OCI-LY1 (cell line): ENCODE results near the gene CEP20.

Experiments
- H2AFZ ChIP-seq: fragments of 200-600 bp; sonication (generic), shearing (Covaris generic); 2 replicates; pipeline ENCODE4 v1.6.0; 2014; ENCODE audit warnings: antibody characterized with exemption, mild to moderate bottlenecking, low read length
- H3F3A ChIP-seq: fragments of 200-600 bp; sonication (generic), shearing (Covaris generic); 2 replicates; pipeline ENCODE4 v1.6.0; 2014; ENCODE audit warnings: mild to moderate bottlenecking, antibody characterized with exemption, low read length, moderate library complexity; ENCODE audit not compliant: insufficient read depth
- H3K27ac ChIP-seq: fragments of 200-600 bp; sonication (generic); 2 replicates; pipeline ENCODE4 v1.5.1; 2014; ENCODE audit warnings: low read length, mixed run types, mild to moderate bottlenecking, low read depth; ENCODE audit not compliant: poor library complexity, severe bottlenecking
- H3K27me3 ChIP-seq: fragments of 200-600 bp; sonication (generic); 2 replicates; pipeline ENCODE4 v1.6.0; 2014; ENCODE audit warnings: antibody characterized with exemption, mild to moderate bottlenecking, low read length, moderate library complexity; ENCODE audit not compliant: insufficient read depth
- H3K36me3 ChIP-seq: fragments of 200-600 bp; sonication (generic); 2 replicates; pipeline ENCODE4 v1.6.1; 2014; ENCODE audit warnings: mild to moderate bottlenecking, antibody characterized with exemption, low read length, moderate library complexity, mixed read lengths; ENCODE audit not compliant: insufficient read depth
- H3K4me1 ChIP-seq: fragments of 200-600 bp; sonication (generic); 2 replicates; pipeline ENCODE4 v1.5.1; 2014; ENCODE audit warnings: mild to moderate bottlenecking, low read length, moderate library complexity; ENCODE audit not compliant: insufficient read depth, severe bottlenecking
- H3K4me2 ChIP-seq: fragments of 200-600 bp; sonication (generic), shearing (Covaris generic); 2 replicates; pipeline ENCODE4 v1.6.1; 2014; ENCODE audit warnings: low read length
- H3K4me3 ChIP-seq: fragments of 200-600 bp; sonication (generic); 2 replicates; pipeline ENCODE4 v1.5.1; 2014; ENCODE audit warnings: low read length, low read depth, mild to moderate bottlenecking, mixed read lengths; ENCODE audit not compliant: poor library complexity, severe bottlenecking
- H3K79me2 ChIP-seq: fragments of 200-600 bp; shearing (Covaris generic); 2 replicates; pipeline ENCODE4 v1.6.1; 2016; ENCODE audit warnings: mixed run types, low read length, mixed read lengths; ENCODE audit not compliant: insufficient read depth
- H3K9ac ChIP-seq: fragments of 200-600 bp; sonication (generic), shearing (Covaris generic); 2 replicates; pipeline ENCODE4 v1.6.1; 2014; ENCODE audit warnings: mild to moderate bottlenecking, low read length, mixed read lengths
- H3K9me2 ChIP-seq: fragments of 200-600 bp; sonication (generic), shearing (Covaris generic); 2 replicates; pipeline ENCODE4 v1.6.1; 2014; ENCODE audit warnings: low read depth, mild to moderate bottlenecking, low read length, mixed read lengths
- H3K9me3 ChIP-seq: fragments of 200-600 bp; shearing (Covaris generic); 2 replicates; pipeline ENCODE4 v1.6.1; 2014; ENCODE audit warnings: low read length, mixed read lengths
- H4K20me1 ChIP-seq: fragments of 200-600 bp; sonication (generic), shearing (Covaris generic); 2 replicates; pipeline ENCODE4 v1.6.0; 2016; ENCODE audit warnings: mild to moderate bottlenecking, low read length; ENCODE audit not compliant: insufficient read depth
- CTCF ChIP-seq: fragments of 200-600 bp; sonication (generic), shearing (Covaris generic); IDR thresholded peaks from 2 replicates; pipeline ENCODE4 v1.5.1; 2017; ENCODE audit warnings: mild to moderate bottlenecking, antibody characterized with exemption, low read length, moderate library complexity, mixed read lengths
- EZH2 ChIP-seq: fragments of 200-600 bp; sonication (generic), shearing (Covaris generic); IDR thresholded peaks from 2 replicates; pipeline ENCODE4 v1.8.0; 2017; ENCODE audit warnings: borderline replicate concordance, mixed run types, mild to moderate bottlenecking, antibody characterized with exemption, low read length, moderate library complexity, mixed read lengths

The CEP20 gene

GRCh38 chr16:15861996-15862395, 26.4 kb downstream of the CEP20 start:
- Histone ChIP-seq H3K4me3 (no peak overlapping the region), H3K27me3 (peaks cover 7% of the 10 kb centered on the region; the same call in 1 of the 2 replicates), H3K4me2 (no peak overlapping the region), H3K4me1 (no peaks in the 10 kb centered on the region), H3K9ac (no peak overlapping the region), H3F3A (no peaks in the 10 kb centered on the region), H3K9me3 (no peaks in the 10 kb centered on the region), H3K9me2 (no peaks in the 10 kb centered on the region), H4K20me1 (no peaks in the 10 kb centered on the region), H2AFZ (no peak overlapping the region), H3K27ac (no peak overlapping the region), H3K36me3 (peaks cover 14% of the 10 kb centered on the region), H3K79me2 (no peaks in the 10 kb centered on the region)
- no peak for TF ChIP-seq CTCF
- TF ChIP-seq EZH2, result no peak

- no peak overlapping the region for H3K4me3 ChIP-seq
- no peaks in the 10 kb centered on the region for H3F3A ChIP-seq
- H4K20me1 ChIP-seq, result no peaks in the 10 kb centered on the region
- H3K36me3 ChIP-seq, result no peaks in the 10 kb centered on the region
- H2AFZ ChIP-seq, result no peak overlapping the region
- peaks cover 11% of the 10 kb centered on the region; the same call in 1 of the 2 replicates for H3K27me3 ChIP-seq
- H3K9ac ChIP-seq, result no peak overlapping the region
- TF ChIP-seq EZH2, result no peak
- no peak for TF ChIP-seq CTCF
- H3K9me3 ChIP-seq, result no peaks in the 10 kb centered on the region
- H3K79me2 ChIP-seq, result no peaks in the 10 kb centered on the region
- no peak overlapping the region for H3K27ac ChIP-seq
- no peaks in the 10 kb centered on the region for H3K9me2 ChIP-seq
- H3K4me1 ChIP-seq, result peaks cover 9% of the 10 kb centered on the region
- no peak overlapping the region for H3K4me2 ChIP-seq
These were observed 29.3 kb downstream of the CEP20 start for GRCh38 chr16:15858921-15859668.

GRCh38 chr16:15857724-15858560, 30.5 kb downstream of the CEP20 start:
- H2AFZ ChIP-seq, result no peak overlapping the region
- H3F3A ChIP-seq, result no peaks in the 10 kb centered on the region
- no peak overlapping the region for H3K4me3 ChIP-seq
- H3K4me1 ChIP-seq, result peaks cover 9% of the 10 kb centered on the region
- H3K27me3 ChIP-seq, result peaks cover 11% of the 10 kb centered on the region; the same call in 1 of the 2 replicates
- H4K20me1 ChIP-seq, result no peaks in the 10 kb centered on the region
- H3K4me2 ChIP-seq, result no peak overlapping the region
- H3K79me2 ChIP-seq, result no peaks in the 10 kb centered on the region
- no peaks in the 10 kb centered on the region for H3K36me3 ChIP-seq
- no peaks in the 10 kb centered on the region for H3K9me3 ChIP-seq
- H3K9me2 ChIP-seq, result no peaks in the 10 kb centered on the region
- no peak overlapping the region for H3K9ac ChIP-seq
- H3K27ac ChIP-seq, result no peak overlapping the region
- no peak for TF ChIP-seq EZH2
- TF ChIP-seq CTCF, result no peak
